ENCODE data around the gene ERF.

- TF ChIP-seq, protein P1, sequence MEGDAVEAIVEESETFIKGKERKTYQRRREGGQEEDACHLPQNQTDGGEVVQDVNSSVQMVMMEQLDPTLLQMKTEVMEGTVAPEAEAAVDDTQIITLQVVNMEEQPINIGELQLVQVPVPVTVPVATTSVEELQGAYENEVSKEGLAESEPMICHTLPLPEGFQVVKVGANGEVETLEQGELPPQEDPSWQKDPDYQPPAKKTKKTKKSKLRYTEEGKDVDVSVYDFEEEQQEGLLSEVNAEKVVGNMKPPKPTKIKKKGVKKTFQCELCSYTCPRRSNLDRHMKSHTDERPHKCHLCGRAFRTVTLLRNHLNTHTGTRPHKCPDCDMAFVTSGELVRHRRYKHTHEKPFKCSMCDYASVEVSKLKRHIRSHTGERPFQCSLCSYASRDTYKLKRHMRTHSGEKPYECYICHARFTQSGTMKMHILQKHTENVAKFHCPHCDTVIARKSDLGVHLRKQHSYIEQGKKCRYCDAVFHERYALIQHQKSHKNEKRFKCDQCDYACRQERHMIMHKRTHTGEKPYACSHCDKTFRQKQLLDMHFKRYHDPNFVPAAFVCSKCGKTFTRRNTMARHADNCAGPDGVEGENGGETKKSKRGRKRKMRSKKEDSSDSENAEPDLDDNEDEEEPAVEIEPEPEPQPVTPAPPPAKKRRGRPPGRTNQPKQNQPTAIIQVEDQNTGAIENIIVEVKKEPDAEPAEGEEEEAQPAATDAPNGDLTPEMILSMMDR (IDR thresholded peaks at IDR 0.05; ENCODE audit: low read depth, low read length, poor library complexity, severe bottlenecking): no peak
- no peak for TF ChIP-seq EZH2phosphoT487 (IDR thresholded peaks at IDR 0.05; ENCODE audit: borderline replicate concordance, low read length)
Measured at GRCh38 chr19:42273407-42274064, 18.6 kb upstream of the ERF start.

Measured in DOHH2 (cell line).